AG04449 (cell line): Measurements from ENCODE around the gene RAB8B.

Experiments
- CTCF ChIA-PET: fragments of 350-600 bp; formaldehyde crosslinking; extraction: SDS; loops from one replicate; lab custom pipeline; 2021; ENCODE audit warnings: antibody characterized with exemption; lab: Yijun Ruan, JAX
- POLR2A ChIA-PET: fragments of 400-600, 350-600 bp; formaldehyde crosslinking; extraction: SDS; loops from one replicate; lab custom pipeline; 2020; ENCODE audit warnings: antibody characterized with exemption, inconsistent platforms; lab: Yijun Ruan, JAX
- DNase-seq: peaks from one replicate; pipeline ENCODE4 v3.0.0-alpha.2; 2010; ENCODE audit warnings: low read depth, low spot score
- H3K4me3 ChIP-seq: 2 replicates; pipeline ENCODE4 v1.5.1; 2011; ENCODE audit warnings: low read depth, mild to moderate bottlenecking, control low read depth, low read length
- CTCF ChIP-seq: IDR thresholded peaks from one replicate; pipeline ENCODE4 v1.5.1; 2011; ENCODE audit warnings: mild to moderate bottlenecking, moderate library complexity, low read length, control low read depth, inconsistent platforms; ENCODE audit not compliant: insufficient read depth; ENCODE audit errors: missing control alignments

RAB8B gene

DNA sequence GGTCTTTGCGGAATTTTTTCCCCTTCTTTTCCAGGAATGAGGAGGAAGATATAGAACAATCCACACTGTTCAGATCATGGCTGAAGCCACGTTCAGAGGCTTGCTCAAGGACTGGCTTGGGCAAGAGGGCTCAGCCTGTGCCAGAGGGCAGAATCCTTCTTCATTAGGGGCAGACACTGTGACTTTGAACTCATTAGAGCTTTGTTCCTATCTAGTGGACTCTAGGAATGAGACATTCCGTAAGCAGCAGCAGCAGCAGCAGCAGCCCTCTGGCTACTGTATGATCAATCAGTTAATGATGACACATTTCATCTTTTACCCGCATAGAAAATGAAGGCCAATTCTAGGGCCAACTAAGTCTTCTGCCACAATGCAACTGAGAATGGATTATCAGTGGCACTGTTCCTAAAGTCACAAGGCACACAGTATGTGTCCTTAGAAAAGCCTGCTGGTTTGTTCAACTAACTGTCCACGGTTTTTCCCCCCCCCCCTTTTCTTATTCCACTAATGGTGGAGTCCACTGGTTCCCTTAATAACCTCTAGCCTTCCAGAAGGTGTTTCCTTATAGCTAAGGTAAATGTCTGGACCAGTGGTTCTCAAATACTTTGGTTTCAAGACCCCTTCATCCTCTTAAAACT lies 1.7 kb upstream of the RAB8B start:
- no peak for TF ChIP-seq CTCF
- ChIA-PET POLR2A (no interaction called here), CTCF (no interaction called here)
- no peak for DNase-seq
- no peak overlapping the region for H3K4me3 ChIP-seq

DNA sequence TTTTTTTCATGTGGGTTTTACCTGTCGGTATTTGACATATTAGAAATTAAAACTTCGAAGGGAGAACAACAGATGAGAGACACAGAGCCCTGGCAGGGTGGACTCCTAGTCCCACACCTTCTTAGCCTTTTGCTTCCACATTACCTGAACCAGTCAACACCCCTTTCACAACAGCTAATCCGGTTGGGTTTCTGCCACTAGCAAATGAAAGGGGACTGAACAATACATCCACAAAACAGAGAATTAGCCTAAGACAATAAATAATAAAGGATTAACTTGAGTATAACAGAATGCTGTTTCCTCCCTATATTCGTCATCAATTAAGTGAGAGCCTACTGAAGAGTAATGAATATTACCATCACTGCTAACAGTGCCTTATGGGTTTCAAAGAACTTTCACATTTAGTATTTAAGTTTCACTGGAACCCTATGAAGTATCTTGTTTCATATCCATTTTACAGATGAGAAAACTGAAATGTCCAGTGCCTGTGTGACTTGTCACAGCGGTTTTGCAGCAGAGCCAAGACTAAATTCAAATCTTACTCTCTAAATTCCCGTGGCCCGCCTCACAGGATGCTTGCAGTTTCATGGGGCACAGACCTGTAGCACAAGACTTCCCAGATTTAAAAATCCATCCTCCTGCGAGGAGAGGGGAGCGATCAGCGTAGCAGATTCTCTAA lies 1.0 kb upstream of the RAB8B start:
- ChIA-PET POLR2A (interaction anchor here (1.0 kb wide), 1 partner anchor 31 kb away, joined by 4 read pairs; the partner anchor contains the start of gene RPS27L), CTCF (no interaction called here)
- H3K4me3 ChIP-seq, result peak overlapping the region; percentile 60
- no peak for TF ChIP-seq CTCF
- no peak for DNase-seq

DNA sequence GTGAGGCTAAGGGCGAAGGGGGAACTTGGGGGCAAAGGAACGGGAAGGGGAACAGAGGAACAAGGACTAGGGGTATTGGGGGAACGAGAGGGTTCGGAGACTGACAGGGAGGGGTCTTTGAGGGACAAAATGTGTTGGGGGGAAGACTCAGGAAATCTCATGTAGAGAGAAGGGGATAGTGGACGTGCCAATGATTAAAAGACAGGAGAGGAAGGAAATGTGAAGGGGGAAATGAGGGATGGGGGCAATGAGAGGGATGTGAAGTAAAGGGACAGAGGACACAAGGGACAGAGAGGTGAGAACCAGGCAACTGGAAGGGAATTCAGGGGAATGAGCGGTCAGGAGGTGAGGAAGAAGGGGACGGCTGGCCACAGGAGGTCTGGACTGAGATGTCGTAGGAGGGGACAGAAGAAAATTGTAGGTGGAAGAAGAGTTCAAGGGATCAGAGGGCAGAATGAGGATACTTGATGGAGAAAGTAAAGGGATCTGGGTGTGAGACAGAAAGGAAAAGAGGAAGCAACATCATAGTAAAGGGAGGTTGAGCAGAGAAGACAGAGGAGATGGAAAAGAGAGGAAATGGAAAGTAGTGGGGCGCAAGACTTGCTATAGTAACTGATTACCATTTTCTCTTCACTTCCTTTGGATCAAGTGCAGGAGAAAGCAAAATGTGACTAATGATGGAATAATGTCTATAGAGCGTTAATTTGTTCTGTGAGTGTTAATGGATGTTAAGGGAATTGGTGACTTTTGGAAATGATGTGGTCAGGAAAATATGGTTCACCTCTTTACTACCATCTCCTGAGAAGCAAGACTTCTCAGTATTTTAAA lies 749 bp downstream of the RAB8B start:
- CTCF ChIA-PET, result interaction anchor here (1.0 kb wide), 1 partner anchor 43 kb away, joined by 3 read pairs; no protein-coding TSS in a partner anchor
- no peak for DNase-seq
- no peak for TF ChIP-seq CTCF
- H3K4me3 ChIP-seq, result peak overlapping the region; percentile 88
- POLR2A ChIA-PET, result interaction anchor here (0.5 kb wide), 1 partner anchor 407 kb away, joined by 3 read pairs; the partner anchor contains the start of gene FBXL22

DNA sequence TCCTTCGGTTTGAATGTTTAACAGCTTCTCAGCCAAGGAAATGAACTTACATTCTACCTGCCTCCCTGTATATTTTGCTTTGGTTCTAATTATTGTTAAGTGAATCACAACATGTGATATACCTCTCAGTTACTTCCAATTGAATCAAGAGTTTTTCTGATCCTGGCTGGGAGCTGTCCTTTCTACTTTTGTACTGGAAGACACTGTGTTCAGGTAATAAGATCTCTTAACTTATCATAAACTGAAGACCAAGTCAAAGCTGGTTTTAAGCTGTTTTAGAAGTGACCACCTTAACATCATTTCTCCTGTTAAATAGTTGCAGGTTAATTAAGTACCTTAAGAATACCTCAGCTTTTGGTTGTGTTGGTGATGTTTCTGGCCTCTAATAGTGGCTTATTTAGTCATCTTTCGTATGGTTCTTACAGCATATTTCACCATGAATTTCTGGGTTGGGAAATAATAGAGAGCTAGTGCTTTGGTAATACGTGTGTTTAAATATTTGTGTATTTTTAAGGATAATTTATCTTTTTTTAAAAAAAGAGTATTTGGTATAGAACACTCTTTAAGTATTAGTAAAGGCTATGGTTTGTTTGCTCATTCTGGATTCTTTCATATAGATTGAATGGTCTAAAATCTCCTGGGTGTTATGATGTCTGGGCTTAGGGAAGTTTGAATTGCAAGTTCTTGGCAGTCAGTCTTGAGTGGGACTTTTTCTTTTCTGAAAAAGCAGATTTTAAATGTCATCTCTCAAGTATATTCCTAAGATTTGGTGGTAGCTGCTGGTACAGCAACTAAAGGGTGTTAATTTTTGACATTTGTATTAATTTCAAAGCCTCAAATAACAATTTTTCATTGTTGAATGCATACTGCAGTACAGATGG lies 1.6 kb downstream of the RAB8B start:
- DNase-seq, result no peak
- TF ChIP-seq CTCF, result no peak
- POLR2A ChIA-PET, result no interaction called here
- peak overlapping the region; percentile 88 for H3K4me3 ChIP-seq
- CTCF ChIA-PET, result interaction anchor here (0.8 to 1.4 kb wide), 3 partner anchors 17 to 212 kb away, joined by 3 read pairs; no protein-coding TSS in a partner anchor

DNA sequence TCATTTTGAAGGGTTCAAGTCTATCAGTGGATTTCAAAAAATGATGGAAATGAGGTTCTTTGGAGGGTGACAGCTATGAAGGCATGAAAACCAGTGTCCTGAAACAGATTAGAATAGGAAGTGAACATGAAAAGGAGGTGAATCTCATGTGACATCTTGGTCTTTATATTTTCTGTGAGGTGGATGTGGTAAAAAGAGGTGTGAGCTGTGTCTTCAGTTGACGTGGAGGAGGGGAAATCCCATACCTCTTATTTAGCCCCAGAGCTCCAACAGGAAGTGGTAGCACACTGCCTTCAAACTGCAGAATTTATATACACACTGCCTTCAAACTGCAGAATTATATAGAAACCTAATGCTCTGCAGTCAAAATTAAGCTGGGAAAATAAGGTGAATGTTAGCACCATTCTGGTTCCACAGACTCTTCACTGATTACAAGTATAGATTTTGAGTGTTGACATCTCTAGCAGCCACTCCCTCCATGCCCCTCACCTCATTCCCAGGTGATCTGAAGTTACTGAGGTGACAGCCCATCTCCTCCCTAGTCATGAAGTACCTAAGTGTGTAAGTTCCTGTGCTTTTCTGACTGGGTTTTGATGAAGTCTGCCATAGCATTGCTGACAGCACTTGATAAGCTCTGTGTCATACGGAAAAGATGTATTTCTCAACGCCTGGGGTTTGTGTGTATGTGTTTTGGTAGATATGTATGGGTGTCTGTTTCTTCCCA lies 2.7 kb downstream of the RAB8B start:
- ChIA-PET POLR2A (no interaction called here), CTCF (interaction anchor here (0.8 to 1.4 kb wide), 2 partner anchors 16 to 211 kb away, joined by 3 read pairs; no protein-coding TSS in a partner anchor)
- no peak for TF ChIP-seq CTCF
- no peak for DNase-seq
- no peak overlapping the region for H3K4me3 ChIP-seq
